Activated CD4-positive, alpha-beta T cell treated with anti-CD3 and anti-CD28 coated beads for 1 hour (primary cell): Measurements from ENCODE around the gene IFITM10.
A peak's percentile ranks its signal among the peaks of the same experiment; 100 is the strongest.
"Not testable (repeated sequence)": the region's sequence is repeated elsewhere in the genome, so short reads cannot be mapped to it uniquely, and the experiment has no call there.

Experiments
- DNase-seq: peaks from one replicate; pipeline ENCODE4 v3.0.0-alpha.2; 2020

The IFITM10 gene

DNA sequence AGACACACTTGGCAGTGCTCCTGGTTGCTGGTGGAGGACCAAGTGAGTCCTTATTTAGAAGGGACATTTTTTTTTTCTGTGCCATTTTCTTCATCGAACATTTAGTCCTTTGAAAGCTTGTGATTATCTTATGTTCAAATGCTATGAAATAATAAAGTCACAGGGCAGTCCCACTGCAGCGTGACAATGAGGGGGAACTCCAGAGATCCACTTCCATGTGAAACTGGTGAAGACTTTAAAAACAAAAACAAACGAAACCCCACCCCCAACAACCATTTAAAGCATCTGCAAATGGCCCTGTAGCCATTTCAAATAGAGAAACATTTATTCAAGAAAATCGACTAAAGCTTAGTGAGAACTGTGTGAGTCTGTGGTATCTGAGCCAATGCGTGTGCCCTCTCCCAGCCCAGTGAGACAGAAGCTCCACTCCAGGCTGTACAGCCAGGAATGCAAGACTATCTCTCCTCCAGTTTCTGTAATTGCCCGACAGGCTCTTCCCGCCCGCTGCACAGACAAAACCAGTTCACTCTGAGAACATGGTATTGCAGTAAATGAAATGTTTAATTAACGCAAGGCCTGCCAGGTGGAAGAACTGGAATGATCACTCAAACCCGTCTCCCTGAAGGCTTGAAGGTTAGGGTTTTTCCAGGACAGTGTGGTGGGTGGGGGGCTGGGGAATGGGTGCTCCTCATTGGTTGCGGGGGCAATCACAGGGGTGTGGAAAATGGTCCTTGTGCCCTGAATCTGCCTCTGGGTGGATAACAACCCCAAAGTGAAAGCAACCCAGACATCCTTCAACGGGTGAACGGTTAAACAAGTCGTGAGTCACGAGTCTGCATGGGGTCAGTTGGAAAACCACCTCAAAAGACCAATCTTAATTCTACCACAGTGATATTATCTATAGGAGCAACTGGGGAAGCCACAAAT is 45.0 kb downstream of the IFITM10 start:
- no peak for DNase-seq

GRCh38 chr11:1703146-1703545 is 47.2 kb downstream of the IFITM10 start:
- DNase-seq, result no peak

- DNase-seq, result no peak
Observed at GRCh38 chr11:1702506-1702905, 47.9 kb downstream of the IFITM10 start.

DNA sequence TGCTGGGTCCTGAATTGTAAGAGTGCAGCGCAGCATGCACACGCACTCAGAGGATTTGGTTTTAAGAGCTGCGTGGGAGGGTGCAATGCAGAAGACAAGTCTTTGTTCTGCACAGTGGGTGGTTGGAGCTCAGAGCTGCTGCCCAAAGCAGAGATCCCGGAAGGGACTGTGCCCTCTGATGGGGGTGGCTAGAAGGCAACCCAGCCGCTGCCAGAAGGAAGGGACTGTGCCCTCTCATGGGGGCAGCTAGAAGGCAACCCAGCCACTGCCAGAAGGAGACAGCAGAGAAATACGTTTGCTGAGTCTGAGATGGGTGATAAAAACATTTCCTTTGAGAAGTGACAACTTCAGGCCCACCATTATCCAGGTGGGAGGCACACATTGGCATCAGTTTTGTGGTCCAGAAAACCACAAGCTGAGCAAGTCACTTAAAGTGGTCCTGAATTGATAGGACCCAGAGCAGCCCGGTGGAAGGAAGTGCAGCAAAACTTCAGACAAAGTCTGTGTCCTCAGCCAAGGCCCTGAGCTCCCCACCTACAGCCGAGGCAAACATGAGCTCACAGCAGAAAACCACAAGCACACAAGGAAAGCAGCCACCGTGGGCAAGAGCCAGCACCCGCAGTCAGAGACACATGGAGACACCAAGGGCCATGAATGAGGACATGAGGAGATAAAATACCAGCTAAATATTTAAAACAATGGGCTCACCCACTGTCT is 49.1 kb downstream of the IFITM10 start:
- DNase-seq, result no peak

- DNase-seq, result no peak
Observed at GRCh38 chr11:1699771-1700170, 50.6 kb downstream of the IFITM10 start.

GRCh38 chr11:1696608-1697570 is 53.5 kb downstream of the IFITM10 start, which contains the start of gene KRTAP5-6:
TSS of gene KRTAP5-6 (plus strand) at chr11:1697195. CDS start at chr11:1697246, 51 bp downstream.
- DNase-seq, result no peak

GRCh38 chr11:1695548-1696108 is 54.8 kb downstream of the IFITM10 start:
- DNase-seq, result no peak

DNA sequence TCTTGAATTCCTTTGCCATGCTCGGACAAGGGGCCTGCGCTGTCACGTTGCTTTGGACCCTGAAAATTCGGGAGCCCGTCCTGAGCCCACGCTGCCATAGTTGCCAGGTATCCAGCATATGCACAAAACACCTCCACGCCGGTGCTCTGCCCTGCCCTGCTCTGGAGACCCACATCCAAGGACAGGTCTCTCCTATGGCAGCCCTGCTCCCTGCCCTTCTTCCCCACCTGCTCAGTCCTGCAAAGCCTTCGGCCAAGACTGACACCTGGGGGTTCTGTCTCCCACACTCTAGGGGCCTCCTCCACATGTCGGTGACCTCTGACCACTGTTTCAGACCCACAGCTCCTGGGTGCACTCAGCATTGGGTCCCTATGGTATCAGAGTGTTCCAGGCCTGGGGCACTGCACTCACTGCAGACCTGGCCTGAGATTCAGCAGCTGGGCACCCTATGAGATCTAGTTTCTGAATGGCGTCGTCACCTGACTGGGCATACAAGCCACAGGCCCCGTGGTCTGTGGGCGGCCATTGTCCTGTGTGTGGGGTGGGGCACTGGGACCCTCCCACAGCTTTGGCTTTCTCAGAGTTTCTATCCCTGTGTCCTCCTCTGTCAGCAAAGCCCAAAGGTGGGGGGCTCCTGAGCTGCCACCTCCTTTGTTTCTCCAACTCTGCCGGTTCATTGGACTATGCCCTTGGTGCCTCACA is 55.4 kb downstream of the IFITM10 start:
- DNase-seq, result no peak

DNA sequence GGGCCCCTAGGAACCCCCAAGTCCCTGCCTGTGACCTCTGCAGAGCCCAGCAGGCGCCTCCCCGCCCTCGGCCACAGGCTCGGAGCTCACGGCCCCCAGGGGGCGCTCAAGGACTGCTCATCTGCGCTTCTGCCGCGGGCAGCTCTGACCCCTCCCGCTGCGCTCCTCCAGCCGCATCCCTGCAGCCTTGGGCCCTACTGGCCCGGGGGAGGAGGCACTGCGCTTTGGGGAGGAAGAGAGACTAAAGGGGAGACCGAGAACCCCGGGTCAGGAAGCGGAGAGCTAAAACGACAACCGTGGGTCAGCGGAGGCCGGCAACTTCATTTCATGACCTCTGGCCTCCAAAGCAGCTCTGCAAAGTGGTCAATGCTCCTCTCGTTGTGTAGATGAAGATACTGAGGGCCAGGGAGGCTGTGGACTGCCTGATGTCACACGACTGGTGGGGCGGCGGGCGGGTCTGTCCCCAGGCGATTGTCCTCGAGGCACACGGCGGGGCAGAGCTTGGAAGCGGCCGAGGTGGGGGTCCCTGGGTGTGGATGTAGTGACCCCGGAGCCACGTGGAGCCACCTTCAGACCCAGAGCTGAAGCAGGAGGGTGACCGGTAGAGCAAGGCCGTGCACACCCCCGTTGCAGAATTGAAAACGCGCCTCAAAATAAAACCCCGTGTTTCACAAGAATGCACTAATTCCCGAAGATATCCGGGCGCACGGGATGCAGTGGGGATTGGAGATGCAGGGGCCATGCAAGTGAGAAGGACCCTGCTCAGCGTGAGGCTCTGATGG is 56.1 kb downstream of the IFITM10 start:
- peak; percentile 70 for DNase-seq

DNA sequence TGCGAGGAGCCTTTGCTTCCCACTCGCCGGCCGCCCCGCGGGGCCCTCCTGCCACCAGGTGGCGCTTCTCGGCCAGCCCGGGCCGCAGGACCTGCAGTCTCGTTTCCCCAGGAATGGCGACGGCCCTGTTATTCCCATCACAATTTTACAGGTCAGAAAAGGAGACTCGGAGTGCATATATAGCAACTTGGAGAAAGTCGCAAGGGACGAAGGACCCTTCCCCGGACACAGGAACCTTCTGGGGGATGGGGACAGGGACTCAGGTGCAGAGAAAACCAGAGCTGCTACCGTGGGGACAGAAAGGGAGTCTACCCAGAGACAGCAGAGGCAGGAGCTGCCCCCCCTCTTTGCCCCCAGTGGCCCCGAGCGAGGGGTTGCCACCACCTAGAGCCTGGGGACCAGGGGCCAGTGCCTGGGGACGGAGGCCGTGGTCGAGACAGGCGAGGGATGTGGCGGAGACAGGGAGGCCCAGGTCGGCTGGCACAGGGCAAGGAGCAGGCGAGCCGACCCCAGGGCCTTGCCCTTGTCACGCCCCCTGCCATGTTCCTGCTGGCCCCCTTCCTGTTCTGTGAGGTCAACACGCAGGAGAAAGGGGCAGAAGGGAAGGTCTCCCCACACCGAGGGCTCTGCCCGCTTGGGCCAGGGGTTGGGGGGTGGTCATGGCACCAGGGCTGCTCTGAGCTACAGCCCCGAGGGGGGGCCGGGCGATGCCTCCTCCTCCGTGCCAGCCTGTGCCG is 56.9 kb downstream of the IFITM10 start:
- DNase-seq, result peak; percentile 62

DNA sequence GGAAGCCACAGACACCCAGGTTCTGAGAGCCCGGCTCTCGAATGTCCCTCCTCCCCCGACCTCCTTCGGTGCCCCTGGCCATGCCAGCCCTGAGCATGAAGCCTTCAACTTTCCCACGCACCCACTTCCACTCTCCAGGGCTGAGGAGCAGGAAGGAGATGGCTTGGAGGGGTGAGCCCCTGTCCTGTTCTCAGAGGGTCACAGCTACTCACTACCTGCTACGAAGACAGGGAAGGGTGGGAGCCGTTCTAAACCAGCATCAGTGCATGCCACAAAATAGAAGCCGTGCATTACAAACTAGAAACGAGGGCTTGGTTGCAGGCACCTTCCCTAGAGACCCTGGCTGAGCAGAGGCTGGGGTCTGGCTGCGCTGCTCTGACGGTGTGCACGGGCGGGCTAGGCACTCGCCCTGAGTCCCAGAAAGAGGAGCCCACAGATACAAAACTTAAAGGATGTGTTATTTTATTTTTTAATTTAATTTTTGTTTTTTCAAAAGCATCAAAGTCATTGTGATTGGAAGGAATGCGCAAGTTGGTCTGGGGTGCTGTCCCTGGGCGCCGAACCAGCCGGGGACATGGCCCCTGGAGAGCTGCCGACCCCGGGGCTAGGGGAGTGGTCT is 57.6 kb downstream of the IFITM10 start:
- no peak for DNase-seq

- DNase-seq, result no peak
Observed at GRCh38 chr11:1691878-1692707, 58.3 kb downstream of the IFITM10 start.

GRCh38 chr11:1691026-1691877 is 59.1 kb downstream of the IFITM10 start:
- no peak for DNase-seq

- no peak for DNase-seq
Observed at GRCh38 chr11:1690167-1691025, 60.0 kb downstream of the IFITM10 start.

GRCh38 chr11:1689250-1690166 is 60.9 kb downstream of the IFITM10 start:
- DNase-seq, result not testable (repeated sequence)
